ENCODE measurements around the gene ANKS3.
"Not testable (repeated sequence)": the region's sequence is repeated elsewhere in the genome, so short reads cannot be mapped to it uniquely, and the experiment has no call there.

The ANKS3 gene

GRCh38 chr16:4752351-4753100, 18.5 kb upstream of the ANKS3 start:
- no peak for DNase-seq

GRCh38 chr16:4750896-4751295, 16.8 kb upstream of the ANKS3 start:
- DNase-seq = no peak

DNA sequence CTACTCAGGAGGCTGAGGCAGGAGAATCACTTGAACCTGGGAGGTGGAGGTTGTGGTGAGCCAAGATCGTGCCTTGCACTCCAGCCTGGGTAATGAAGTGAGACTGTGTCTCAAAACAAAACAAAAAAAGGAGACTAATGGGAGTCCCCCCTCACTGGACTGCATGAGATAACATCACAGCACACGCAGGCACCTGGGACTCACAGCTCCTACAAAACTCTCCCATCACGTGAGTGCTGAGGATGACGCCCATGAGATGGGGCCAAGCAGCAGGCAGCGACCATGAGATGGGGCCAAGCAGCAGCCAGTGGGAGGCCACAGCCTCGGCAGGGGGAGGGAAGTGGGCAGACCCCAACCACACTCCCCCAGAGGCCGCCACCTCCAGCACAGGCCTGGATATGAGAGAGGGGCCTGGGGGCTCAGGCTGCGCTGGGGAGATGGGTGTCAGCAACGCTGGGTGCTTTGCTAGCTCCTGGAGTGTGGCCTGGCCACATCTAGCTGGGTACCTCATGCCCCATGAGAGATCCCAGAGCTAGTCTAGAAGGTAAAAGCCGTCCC, 15.7 kb upstream of the ANKS3 start:
- DNase-seq = no peak

GRCh38 chr16:4748682-4749411, 14.8 kb upstream of the ANKS3 start:
- no peak for DNase-seq

GRCh38 chr16:4747906-4748681, 14.0 kb upstream of the ANKS3 start:
- DNase-seq = no peak

DNA sequence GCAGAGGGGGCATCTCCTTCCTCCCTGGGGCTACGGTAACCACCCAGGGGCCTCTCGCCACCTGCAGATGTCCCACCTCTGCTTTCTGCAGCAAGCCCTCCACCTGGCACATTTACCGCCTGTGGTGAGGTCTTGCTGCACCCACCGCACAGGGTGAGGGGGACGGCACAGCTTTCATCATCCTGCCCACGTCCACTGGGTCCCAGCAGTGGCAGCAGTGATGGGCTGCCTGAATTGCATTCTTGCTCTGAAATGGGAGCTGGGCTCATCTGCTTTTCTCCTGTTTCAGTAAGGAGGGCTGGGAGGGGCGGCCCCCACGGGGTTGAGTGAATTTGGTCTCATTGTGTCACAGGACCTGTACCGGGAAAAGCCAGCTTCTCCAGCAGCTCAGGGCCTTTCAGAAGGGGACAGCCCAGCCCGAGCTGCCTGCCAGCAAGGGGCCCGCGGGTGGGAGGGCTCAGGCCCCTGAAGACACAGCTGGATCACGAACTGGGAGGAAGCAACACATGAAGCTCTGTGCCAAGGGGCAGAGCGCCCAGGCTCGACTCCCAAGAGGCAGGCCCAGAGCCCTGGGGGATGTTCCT, 13.0 kb upstream of the ANKS3 start:
- DNase-seq = no peak

DNA sequence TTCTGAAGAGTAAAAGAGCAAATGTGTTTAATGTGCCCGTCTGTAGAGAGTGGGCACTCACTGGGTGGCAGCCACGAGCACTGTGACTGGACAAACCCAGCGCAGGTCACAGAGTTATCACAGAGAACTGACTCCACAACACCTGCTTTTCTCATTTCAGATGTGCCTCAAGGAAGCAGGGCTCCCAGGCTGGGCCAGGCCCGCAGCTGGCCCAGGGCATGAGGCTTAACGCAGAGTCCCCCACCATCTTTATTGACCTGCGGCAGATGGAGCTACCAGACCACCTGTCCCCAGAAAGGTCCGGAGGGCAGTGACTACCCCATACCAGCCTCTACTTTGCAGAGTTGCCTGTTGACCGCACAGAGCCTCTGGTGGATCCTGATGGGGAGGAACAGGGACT, 12.1 kb upstream of the ANKS3 start:
- no peak for DNase-seq

GRCh38 chr16:4745274-4745569, 11.2 kb upstream of the ANKS3 start:
- no peak for DNase-seq

DNA sequence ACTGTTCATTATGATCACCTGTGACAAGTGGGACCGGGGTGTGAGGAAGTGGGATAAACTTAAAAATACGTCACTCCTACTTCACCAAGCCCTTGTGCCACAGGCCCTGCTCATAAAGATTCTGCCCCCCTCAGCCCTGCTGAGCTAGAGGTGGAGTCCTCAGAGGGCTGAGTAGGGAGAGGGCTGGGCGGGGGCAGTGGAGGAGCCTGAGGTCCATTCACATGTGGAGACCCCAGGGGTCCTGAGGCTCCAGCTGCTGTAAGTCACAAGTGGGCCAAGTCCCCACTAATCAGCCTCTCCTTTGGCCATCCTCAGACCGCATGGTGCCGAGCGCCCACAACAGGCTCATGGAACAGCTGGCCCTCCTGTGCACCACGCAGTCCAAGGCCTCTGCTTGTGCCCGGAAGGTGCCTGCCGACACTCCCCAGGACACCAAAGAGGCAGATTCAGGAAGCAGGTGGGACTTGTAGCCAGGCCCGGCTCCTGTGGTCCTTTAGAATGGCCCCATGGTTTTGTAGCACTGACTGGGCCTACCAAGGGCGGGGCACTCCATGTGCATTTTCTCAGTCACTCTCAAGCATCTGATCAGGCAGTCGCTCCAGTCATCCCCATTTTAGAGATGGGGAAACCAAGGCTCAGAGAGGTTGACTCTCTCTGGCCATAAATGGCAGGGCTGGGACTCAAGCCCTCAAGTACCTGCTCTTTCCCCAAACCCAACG, 10.6 kb upstream of the ANKS3 start:
- no peak for DNase-seq

GRCh38 chr16:4743226-4743878, 9.3 kb upstream of the ANKS3 start:
- DNase-seq = no peak

- DNase-seq = not testable (repeated sequence)
These were observed 4.3 kb upstream of the ANKS3 start for GRCh38 chr16:4738370-4738769.

DNA sequence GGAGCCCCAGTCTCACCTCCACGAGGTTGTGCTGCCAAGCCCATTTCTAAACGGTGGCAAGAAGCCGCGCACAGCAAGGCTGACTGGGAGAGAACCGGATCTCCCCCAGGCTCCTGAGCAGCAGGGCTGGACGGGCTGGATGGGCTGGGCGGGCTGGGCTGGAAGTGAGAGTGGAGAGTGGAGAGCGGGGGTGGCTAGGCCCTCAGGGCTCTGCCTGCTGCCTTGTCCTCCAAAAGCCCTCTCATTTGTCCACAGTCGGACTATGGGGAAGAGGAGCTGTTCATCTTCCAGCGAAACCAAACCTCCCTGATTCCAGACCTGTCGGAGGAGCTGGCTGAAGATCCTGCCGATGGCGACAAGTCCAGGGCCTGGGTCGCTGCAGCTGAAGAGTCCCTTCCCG, 3.5 kb upstream of the ANKS3 start:
- DNase-seq = no peak

DNA sequence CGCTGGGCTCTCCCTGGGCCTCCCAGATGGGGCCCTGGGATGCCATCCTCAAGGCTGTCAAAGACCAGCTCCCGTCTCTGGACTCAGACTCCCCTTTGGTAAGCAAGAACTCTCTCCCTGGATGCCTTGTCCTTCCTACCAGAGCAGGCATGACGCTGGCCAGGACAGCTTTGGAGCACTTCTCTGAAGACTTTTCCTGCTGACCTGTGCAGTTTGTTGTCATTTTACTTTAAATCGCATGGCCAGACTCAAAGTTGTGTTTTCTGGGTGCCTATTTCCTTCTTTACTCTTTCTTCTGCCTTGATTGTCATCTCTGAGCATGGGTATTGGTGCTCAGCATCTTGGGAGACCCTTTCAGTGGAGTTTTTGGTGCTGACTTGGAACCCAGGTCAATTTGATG, 2.5 kb upstream of the ANKS3 start:
- no peak for DNase-seq

DNA sequence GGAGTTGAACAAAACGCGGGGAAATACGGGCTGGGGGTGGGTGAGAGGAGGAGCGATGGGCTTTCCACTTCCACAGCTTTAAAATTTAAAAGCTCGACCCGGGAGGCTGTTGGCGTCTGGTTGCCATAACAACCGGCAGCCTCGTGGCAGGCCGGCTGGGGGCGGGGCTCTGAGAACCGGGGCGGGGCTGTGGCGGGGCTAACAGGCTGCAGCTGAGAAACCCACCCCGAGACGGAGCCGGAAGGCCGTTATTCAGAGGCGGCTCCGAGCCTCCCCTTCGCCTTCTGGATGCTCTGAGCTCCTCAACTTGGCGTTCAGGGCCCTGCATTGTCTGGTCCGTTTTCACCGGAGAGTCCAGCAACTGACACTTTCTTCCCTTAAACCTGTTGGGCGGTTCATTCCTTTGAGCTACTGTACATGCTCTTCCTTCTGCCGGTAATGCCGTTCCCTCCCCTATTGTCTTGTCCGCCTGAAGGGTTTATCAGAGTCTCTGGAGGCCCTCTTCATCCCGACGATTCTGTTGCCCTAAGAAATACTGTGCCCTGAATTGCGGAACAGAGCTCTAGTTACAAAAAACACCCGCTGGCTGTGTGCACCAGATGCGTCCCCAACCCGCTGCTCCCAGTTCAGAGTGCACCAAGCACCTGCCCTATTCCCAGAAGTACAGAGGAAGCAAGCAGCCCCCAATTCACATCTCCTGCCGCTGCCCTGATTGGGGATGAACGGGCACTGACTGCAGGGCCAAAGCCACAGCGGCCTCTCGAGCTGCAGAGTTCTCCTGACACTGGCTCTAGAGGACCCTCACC, 862 bp upstream of the ANKS3 start:
- DNase-seq = peak; percentile 43

DNA sequence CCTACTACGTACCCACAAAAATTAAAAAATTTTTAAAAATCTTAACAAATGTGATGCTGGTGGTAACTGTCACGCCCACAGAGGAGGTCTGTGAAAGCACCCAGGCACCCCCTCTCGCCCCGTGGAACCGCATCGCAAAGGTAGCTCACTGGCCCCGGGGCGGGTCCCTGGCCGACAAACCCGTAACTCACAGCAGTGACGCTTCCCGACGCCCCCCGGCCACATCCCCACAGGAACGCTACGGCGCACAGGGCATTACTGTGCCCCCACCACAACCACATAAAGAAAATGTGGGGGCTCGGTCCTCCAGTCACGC, 366 bp downstream of the ANKS3 start:
- no peak for DNase-seq

- no peak for DNase-seq
These were observed 794 bp downstream of the ANKS3 start for GRCh38 chr16:4733211-4733742.

DNA sequence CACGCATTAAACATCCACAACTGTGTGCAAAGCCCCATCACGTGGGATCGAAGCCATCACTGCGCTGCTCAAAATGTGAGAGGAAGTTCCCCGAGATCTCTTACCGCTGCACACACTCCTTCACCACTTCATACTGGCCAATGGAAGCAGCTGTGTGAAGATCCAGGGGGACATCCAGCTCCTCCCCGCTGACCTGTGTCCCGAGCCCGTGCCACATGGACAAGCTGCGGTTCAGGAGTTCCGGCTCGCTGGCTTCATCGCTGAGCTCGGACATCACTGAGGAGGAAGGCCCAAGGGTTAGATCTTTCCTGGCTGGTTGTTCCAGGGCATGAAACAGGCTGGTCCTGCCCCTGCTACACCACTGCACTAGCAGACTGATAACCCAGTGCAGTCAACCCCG, 4.2 kb downstream of the ANKS3 start:
- DNase-seq = no peak

DNA sequence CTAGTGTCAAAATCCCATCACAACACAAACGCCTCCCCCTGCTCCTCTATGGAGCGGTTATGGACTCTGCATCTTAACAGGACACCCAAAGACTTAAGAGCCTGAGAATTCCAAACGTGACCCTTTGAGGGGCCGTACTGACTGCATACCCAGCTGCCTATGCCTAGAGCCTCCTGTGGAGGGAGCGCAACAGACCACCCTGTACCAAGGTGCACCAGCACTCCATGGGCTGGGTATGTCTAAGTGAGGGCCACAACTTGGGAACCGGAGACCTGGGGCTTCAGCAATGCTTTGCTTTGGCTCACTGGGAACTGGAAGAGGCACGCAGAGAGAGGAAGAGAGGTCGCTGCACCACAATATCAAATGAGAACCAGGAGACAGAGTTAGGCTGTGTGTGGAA, 5.4 kb downstream of the ANKS3 start:
- no peak for DNase-seq

DNA sequence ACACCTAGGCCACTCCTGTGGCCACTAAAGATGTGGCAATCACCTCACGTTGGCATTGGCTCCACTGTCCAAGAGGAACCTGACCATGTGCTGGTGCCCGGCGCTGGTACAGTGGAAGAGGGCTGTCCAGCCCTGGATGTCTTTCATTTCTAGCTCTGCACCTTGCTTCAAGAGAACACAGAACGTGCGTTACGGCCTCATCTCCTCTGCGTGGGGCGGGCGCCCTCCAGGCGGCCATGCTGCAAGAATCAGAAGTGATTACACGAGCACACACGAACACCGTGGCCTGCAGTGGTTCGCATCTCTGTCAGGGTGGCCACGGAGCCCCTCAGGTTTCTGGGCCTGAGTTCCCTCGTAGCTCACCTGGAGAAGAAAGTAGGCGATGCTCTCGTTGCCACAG, 7.5 kb downstream of the ANKS3 start:
- DNase-seq = no peak

- DNase-seq = no peak
These were observed 9.3 kb downstream of the ANKS3 start for GRCh38 chr16:4724661-4725270.

All from NCI-H510A (cell line).